Measurements from ENCODE around the gene TSC22D2.

The TSC22D2 gene

DNA sequence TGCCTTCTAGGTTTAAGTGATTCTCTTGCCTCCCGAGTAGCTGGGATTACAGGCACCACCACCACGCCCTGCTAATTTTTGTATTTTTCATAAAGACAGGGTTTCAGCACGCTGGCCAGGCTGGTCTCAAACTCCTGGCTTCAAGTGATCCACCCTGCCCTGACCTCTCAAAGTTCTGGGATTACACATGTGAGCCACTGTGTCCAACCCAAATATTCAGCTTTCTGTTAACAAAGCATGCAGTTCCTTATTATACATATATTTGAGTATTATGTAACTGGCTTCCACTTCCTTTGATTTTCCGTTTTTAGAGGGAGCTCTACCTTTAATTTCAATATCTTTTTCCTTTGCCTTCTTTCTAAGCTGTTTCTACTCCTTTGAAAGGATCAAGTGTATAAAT is 26.1 kb downstream of the TSC22D2 start:
- no peaks in the 10 kb centered on the region for H3K36me3 ChIP-seq (ENCODE audit: insufficient read depth, low read length)
- H3K4me1 ChIP-seq (ENCODE audit: insufficient read depth, low read length), result peaks cover 12% of the 10 kb centered on the region

DNA sequence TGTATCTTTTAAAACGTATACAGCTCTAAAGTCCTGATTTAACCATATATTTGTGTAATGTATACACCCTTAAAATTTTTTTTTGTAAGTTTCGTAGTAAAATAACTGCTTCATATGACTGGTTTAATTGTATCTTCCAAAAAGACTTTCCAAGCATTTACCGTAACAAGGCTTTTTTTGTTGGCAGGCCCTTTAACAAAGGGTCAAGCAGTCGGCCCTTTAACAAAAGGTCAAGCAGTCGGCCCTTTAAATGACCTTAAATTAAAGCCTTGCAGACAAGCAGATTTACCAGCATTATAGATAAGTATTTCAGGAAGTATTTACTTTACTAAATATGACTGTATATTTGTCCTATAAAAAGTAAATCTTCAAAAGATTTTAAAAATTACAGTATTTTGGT is 28.1 kb downstream of the TSC22D2 start:
- Histone ChIP-seq H3K4me1 (ENCODE audit: insufficient read depth, low read length) (peaks cover 9% of the 10 kb centered on the region; the same call in 1 of the 2 replicates), H3K36me3 (ENCODE audit: insufficient read depth, low read length) (no peaks in the 10 kb centered on the region), H3K9ac (ENCODE audit: low read depth, low read length) (no peak overlapping the region), H3K9me3 (ENCODE audit: control insufficient read depth, insufficient read depth, low read length) (no peaks in the 10 kb centered on the region)

More for the DNA sequence above, 26.1 kb downstream of the TSC22D2 start:
- Histone ChIP-seq H3K9ac (ENCODE audit: low read depth, low read length) (no peak overlapping the region), H3K9me3 (ENCODE audit: control insufficient read depth, insufficient read depth, low read length) (no peaks in the 10 kb centered on the region)

DNA sequence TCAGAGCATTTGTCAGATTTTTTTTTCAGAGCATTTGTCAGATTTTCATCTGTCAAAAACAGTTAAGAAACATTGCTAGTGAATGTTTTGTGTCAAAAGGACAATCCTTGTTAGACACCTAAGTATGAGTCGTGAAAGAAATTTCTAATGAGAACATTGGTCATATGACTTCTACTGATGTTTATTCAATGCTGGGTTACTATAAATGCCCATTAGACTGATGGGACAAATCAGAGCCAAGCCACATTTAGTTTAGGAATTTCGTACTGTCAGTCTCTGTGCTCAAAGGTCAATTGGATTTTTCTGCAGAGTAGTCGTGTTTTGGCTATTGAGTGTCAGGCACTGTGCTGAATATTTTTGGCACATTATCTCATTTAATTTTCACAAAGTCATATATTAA is 31.6 kb downstream of the TSC22D2 start:
- no peak overlapping the region for H3K9ac ChIP-seq (ENCODE audit: low read depth, low read length)
- peaks cover 9% of the 10 kb centered on the region; the same call in 1 of the 2 replicates for H3K4me1 ChIP-seq (ENCODE audit: insufficient read depth, low read length)
- no peaks in the 10 kb centered on the region for H3K36me3 ChIP-seq (ENCODE audit: insufficient read depth, low read length)
- no peaks in the 10 kb centered on the region for H3K9me3 ChIP-seq (ENCODE audit: control insufficient read depth, insufficient read depth, low read length)

DNA sequence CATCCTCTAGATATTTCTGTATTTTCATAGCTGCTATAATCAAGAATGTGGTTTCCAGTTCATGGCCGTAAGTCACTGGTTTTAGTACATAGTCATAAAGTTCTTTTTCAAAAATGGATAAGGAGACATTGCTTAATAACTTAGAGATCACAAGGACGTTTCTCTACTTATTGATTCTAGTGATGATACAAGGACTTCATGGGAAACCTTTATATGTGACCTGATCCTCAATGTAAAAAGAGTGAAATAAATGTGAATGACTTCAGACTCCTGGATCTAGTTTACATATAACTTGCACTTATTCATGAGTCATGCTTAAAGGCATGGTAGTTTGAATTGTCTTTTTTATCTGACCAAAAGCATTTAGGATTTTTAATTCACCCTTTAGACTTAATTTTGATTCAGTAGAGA is 35.2 kb downstream of the TSC22D2 start:
- H3K9me3 ChIP-seq (ENCODE audit: control insufficient read depth, insufficient read depth, low read length), result no peaks in the 10 kb centered on the region
- no peaks in the 10 kb centered on the region for H3K36me3 ChIP-seq (ENCODE audit: insufficient read depth, low read length)
- H3K4me1 ChIP-seq (ENCODE audit: insufficient read depth, low read length), result 0 out of 2 replicates have a peak, but pooled peaks cover 4% of the 10 kb centered on the region
- H3K9ac ChIP-seq (ENCODE audit: low read depth, low read length), result no peak overlapping the region

DNA sequence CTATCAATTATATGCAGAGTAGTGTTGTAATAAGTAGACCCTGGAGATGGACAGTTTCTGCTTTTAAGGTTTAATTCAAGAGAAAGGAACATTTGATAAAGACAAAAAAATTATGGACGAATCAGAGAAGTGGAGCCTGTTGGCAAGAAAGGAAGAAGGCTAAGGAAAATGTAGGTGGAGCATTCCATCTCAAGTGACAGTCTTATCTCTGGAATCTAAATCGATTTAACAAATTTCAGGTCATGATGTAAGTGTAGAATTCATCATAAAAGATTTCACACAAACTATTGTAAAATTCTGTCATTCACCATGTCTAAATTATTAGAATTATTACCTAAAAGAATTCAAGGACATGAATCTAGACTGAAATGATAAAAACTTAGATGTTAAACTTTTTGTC is 36.3 kb downstream of the TSC22D2 start:
- no peaks in the 10 kb centered on the region for H3K9me3 ChIP-seq (ENCODE audit: control insufficient read depth, insufficient read depth, low read length)
- H3K36me3 ChIP-seq (ENCODE audit: insufficient read depth, low read length), result no peaks in the 10 kb centered on the region
- H3K9ac ChIP-seq (ENCODE audit: low read depth, low read length), result no peak overlapping the region
- 0 out of 2 replicates have a peak, but pooled peaks cover 4% of the 10 kb centered on the region for H3K4me1 ChIP-seq (ENCODE audit: insufficient read depth, low read length)

DNA sequence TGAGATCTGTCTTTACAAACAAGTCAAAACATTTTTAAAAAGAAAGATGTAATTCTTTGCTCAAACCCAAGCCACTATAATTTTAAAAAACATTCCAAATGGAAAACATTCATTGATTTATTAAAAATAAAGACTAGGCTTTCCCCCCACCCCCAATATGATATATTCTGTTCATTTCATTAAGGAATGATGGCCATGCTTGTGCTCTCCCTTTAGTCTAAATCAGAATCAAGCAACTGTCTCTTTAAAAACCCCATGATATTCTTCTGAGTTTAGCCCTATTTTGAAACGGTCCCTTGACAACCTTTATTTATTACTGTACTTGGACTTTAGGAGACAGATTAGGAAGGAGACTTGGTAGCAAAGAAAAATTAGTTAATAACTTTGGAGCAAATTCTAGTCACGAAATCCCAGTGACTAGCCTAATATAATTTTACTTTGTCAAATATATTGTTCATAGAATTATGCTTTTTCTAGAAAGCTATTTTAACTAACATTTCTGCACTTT is 38.4 kb downstream of the TSC22D2 start:
- no peaks in the 10 kb centered on the region for H3K36me3 ChIP-seq (ENCODE audit: insufficient read depth, low read length)
- 0 out of 2 replicates have a peak, but pooled peaks cover 4% of the 10 kb centered on the region for H3K4me1 ChIP-seq (ENCODE audit: insufficient read depth, low read length)
- H3K9ac ChIP-seq (ENCODE audit: low read depth, low read length), result no peak overlapping the region
- H3K9me3 ChIP-seq (ENCODE audit: control insufficient read depth, insufficient read depth, low read length), result no peaks in the 10 kb centered on the region

DNA sequence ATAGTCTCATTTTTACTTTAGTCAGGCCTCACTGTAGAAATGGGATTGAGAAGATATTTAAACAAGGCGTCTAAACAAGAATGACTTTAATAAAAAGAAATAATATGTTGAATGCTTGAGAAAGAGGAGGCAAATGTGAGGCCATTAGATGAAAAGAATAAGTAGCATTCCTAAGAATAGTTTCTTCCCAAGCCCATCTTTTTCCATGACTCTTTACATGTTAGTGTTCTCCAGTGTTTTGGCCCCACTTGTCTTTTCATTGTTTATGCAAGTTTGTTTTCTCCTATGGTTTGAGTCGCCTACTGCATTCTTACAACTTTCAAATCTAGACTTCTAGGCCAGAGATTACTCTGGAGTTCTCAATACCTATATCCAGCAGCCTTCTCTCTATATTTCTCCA is 39.0 kb downstream of the TSC22D2 start:
- Histone ChIP-seq H3K36me3 (ENCODE audit: insufficient read depth, low read length) (no peaks in the 10 kb centered on the region), H3K4me1 (ENCODE audit: insufficient read depth, low read length) (0 out of 2 replicates have a peak, but pooled peaks cover 4% of the 10 kb centered on the region), H3K9ac (ENCODE audit: low read depth, low read length) (no peak overlapping the region), H3K9me3 (ENCODE audit: control insufficient read depth, insufficient read depth, low read length) (no peaks in the 10 kb centered on the region)

DNA sequence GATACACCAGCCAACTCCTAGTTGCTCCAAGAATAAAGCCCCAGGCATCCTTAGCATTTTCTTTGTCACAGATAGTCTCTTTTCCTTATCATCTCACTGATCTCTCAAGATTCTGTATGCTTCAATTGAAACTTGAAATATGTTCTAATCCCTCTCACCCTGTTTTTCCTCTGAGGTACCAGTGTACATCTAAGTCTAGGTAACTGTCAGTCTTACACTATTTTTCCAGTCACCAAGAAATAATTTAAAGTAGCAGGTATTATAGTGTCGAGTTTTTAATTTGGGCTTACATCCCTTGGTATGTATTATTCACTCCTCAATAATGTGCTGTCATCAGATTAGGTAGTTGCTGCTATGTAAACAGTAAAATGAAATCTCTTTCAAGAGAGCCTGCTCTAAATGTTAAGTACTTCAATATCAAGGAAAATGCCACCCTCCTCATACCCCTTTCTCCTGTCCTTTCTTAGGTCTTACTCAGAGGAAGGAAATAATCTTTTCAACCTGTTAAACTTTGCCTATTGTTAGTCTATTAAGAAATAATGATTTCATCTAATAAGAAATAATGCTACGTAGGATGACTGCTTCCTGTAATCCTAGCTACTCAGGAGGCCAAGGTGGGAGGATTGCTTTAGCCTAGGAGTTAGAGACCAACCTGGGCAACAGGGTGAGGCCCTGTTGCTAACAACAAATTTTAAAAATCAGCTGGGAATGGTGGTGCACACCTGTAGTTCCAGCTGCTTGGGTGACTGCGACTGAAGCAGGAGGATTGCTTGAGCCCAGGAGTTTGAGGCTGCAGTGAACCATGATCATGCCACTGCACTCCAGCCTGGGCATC is 39.8 kb downstream of the TSC22D2 start:
- Histone ChIP-seq H3K9me3 (ENCODE audit: control insufficient read depth, insufficient read depth, low read length) (no peaks in the 10 kb centered on the region), H3K36me3 (ENCODE audit: insufficient read depth, low read length) (no peaks in the 10 kb centered on the region), H3K4me1 (ENCODE audit: insufficient read depth, low read length) (0 out of 2 replicates have a peak, but pooled peaks cover 4% of the 10 kb centered on the region), H3K9ac (ENCODE audit: low read depth, low read length) (no peak overlapping the region)

DNA sequence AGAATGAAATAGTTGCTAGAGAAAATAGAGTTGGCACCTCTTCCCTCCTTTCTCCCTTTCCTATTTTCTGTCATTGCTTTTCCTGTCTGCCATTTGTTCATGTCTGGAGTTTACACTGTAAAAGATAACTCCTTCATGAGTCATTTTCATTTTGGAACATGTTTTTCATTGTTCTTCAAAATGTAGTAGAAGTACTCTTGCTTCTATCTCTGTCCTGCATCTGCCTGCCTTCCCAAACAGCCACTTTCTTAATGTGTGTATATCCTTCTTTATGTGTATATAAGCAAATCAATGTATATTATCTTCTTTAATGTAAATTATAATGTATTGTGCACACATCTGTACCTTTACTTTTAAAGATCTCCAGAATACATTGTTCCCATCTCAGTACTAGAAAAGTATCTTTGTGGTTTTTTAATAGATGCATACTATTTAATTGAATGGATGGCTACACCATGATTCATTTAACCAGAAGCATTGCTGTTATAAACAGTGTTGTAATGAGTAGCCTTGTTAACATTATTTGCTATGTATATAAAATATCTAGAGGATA is 41.1 kb downstream of the TSC22D2 start:
- 0 out of 2 replicates have a peak, but pooled peaks cover 4% of the 10 kb centered on the region for H3K4me1 ChIP-seq (ENCODE audit: insufficient read depth, low read length)

DNA sequence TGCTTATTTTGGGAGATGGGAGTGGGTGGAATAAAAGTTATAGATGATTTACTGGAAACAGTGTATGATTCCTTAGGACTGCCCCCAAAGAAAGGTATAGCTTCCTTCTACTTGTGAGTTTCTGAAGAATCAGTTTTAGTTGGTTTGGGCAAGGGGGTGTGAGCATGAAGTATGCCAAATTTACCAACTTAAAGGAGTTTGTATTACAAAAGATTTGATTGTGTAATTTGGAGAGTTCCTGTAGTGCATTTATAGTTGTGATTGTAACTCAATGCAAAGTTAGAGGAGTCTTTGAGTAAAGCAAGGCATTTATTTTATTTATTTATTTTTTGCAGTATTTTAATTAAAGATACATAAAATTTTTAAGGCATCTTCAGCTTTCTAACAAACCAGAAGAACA is 42.8 kb downstream of the TSC22D2 start:
- Histone ChIP-seq H3K36me3 (ENCODE audit: insufficient read depth, low read length) (no peaks in the 10 kb centered on the region), H3K4me1 (ENCODE audit: insufficient read depth, low read length) (0 out of 2 replicates have a peak, but pooled peaks cover 4% of the 10 kb centered on the region), H3K9me3 (ENCODE audit: control insufficient read depth, insufficient read depth, low read length) (no peaks in the 10 kb centered on the region), H3K9ac (ENCODE audit: low read depth, low read length) (no peak overlapping the region)

More for the DNA sequence above, 41.1 kb downstream of the TSC22D2 start:
- no peaks in the 10 kb centered on the region for H3K36me3 ChIP-seq (ENCODE audit: insufficient read depth, low read length)
- H3K9ac ChIP-seq (ENCODE audit: low read depth, low read length), result no peak overlapping the region
- no peaks in the 10 kb centered on the region for H3K9me3 ChIP-seq (ENCODE audit: control insufficient read depth, insufficient read depth, low read length)

DNA sequence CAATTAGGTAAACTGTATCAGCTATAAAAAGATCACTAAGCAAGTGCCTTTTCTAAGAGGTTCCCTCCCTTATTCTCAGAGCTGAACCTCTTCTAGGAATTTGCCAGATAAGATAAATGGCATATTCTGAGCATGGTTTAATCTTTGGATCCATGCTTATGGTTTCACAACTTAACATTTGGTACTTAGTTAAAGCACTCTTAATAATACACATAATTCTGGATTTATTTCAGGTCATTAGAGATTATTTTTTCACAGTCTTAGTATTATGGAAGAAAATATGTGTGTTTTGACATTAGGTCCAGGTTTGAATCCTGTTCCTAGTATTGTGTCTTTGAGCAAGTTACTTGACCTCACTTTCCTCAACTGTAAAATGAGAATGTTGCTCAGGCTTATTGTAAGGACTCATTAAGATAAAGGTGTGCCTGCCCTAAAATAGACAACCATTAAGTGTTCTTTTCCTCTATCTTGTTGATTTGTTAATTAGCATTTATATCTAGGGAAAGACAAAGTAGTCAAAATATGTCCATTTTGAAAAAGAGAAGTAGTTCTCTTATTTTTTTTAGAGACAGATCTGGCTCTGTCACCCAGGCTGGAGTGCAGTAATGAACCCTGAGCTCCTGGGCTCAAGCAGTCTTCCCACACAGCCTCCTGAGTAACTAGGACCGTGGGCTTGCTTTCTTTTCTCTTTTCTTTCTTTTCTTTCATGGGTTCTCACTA is 43.4 kb downstream of the TSC22D2 start:
- Histone ChIP-seq H3K4me1 (ENCODE audit: insufficient read depth, low read length) (0 out of 2 replicates have a peak, but pooled peaks cover 2% of the 10 kb centered on the region), H3K36me3 (ENCODE audit: insufficient read depth, low read length) (no peaks in the 10 kb centered on the region), H3K9ac (ENCODE audit: low read depth, low read length) (no peak overlapping the region), H3K9me3 (ENCODE audit: control insufficient read depth, insufficient read depth, low read length) (no peaks in the 10 kb centered on the region)

DNA sequence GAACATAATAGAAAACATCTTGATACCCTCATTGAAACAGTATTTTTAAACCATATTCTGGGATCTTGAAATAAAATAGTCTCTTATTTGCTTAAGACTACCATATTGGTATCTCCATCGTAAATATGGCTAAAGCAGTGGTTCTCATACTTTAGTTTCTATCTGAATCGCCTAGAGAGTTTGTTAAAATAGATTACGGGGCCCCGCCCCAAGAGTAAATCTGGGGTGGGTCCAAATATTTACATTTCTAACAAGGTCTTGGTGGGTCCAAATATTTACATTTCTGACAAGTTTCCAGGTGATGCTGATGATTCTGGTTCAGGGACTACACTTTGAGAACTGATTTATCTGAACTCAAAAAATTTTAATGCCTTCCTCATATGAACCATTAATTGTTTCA is 45.3 kb downstream of the TSC22D2 start:
- Histone ChIP-seq H3K9ac (ENCODE audit: low read depth, low read length) (no peak overlapping the region), H3K9me3 (ENCODE audit: control insufficient read depth, insufficient read depth, low read length) (no peaks in the 10 kb centered on the region), H3K4me1 (ENCODE audit: insufficient read depth, low read length) (no peaks in the 10 kb centered on the region), H3K36me3 (ENCODE audit: insufficient read depth, low read length) (peaks cover 4% of the 10 kb centered on the region; the same call in 1 of the 2 replicates)

DNA sequence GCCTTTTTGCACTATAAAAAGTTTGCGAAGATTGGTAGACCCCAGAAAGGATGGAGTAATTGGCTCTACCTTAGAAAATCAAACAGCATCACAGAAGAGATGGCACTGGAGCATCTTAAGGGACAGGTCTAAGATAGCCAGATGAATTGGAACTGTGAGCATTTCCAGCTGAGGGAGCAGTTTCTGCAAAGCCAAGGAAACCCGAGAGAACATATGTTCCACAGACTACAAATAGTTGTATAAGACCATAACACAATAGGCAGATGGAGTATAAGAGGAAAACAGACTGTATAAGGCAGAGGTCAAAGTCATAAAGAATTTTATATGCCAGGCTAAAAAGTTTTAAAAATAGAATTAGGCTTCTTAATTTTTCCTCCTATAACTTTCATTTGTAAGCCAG is 46.0 kb downstream of the TSC22D2 start:
- peaks cover 8% of the 10 kb centered on the region; the same call in 1 of the 2 replicates for H3K36me3 ChIP-seq (ENCODE audit: insufficient read depth, low read length)
- H3K9me3 ChIP-seq (ENCODE audit: control insufficient read depth, insufficient read depth, low read length), result no peaks in the 10 kb centered on the region
- no peaks in the 10 kb centered on the region for H3K4me1 ChIP-seq (ENCODE audit: insufficient read depth, low read length)
- no peak overlapping the region for H3K9ac ChIP-seq (ENCODE audit: low read depth, low read length)

DNA sequence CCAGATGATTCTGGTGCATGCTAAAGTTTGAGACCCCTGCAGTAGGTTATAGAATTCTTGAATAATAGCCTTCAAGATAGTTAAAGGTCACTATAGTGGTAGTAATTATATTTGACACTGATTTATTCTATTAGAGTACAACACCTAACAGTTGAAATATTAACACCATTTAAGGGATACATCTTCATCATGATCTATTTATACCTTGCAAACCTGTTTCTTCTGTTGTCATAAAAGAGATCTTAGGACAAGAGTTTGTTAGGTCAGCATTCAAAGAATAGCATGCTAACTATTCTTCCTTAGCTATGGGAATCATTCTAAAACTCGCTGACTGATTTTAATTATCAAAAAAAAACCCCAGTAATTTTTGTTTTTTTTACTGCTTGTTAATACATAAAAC is 46.5 kb downstream of the TSC22D2 start:
- no peaks in the 10 kb centered on the region for H3K9me3 ChIP-seq (ENCODE audit: control insufficient read depth, insufficient read depth, low read length)
- H3K36me3 ChIP-seq (ENCODE audit: insufficient read depth, low read length), result peaks cover 8% of the 10 kb centered on the region; the same call in 1 of the 2 replicates
- H3K9ac ChIP-seq (ENCODE audit: low read depth, low read length), result no peak overlapping the region
- no peaks in the 10 kb centered on the region for H3K4me1 ChIP-seq (ENCODE audit: insufficient read depth, low read length)
